Mesothelial cell of epicardium (in vitro differentiated cells): ENCODE measurements around the gene FAM9B. TPM values are rescaled to one million over a fixed set of nuclear protein-coding genes. Genes with fewer than 3 reads are reported as not detected.

Experiments
- DNase-seq, 2 experiments: peaks; one replicate each; pipeline ENCODE4 v3.0.0; 2021; ENCODE audit warnings: low spot score in 2 of 2; ENCODE audit not compliant: unreplicated experiment in 2 of 2
- H3K27ac Mint-ChIP-seq: 2 replicates; pipeline ENCODE4 v1.8.0; 2021; ENCODE audit warnings: mixed read lengths
- H3K27me3 Mint-ChIP-seq: 2 replicates; pipeline ENCODE4 v1.8.0; 2021; ENCODE audit warnings: low read depth, mixed read lengths
- H3K36me3 Mint-ChIP-seq: 2 replicates; pipeline ENCODE4 v1.8.0; 2021; ENCODE audit warnings: mixed read lengths
- H3K4me1 Mint-ChIP-seq: 2 replicates; pipeline ENCODE4 v1.8.0; 2021; ENCODE audit warnings: mixed read lengths
- H3K4me3 Mint-ChIP-seq: 2 replicates; pipeline ENCODE4 v1.8.0; 2021; ENCODE audit warnings: mild to moderate bottlenecking, moderate library complexity, mixed read lengths
- H3K9me3 Mint-ChIP-seq: 2 replicates; pipeline ENCODE4 v1.8.0; 2021; ENCODE audit warnings: mixed read lengths
- total RNA-seq: library from RNA; stranded (reverse); gene quantifications from 3 replicates; pipeline ENCODE4 v1.2.1, GENCODE V29; 2021
- TF ChIP-seq, protein P1 (sequence below): fragments of 200-600 bp; sonication (generic); IDR thresholded peaks from one replicate; pipeline ENCODE4 v1.5.0; 2021; ENCODE audit warnings: antibody characterized with exemption; ENCODE audit not compliant: unreplicated experiment

Gene FAM9B
- total RNA-seq, 1 donor from 2014 or later = not detected

DNA sequence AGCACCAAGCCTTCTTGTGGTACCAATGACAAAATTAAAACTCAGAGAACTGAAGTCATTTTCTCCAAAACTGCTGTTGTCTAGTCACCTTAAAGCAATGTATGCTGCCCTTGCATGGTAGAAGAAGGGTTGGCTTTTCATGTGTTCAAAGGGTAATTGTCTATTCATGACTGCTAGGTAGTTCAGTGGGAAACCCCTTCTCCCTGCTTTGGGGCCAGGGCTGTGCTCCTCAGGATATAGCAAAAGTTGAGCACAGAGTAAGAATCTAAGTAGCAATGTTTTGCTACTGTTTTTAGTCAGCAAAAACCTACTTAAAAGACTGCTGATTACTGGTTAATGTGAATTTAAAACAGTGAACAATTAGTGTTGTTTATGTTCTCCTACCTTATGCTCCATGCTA is 30.8 kb upstream of the FAM9B start:
- Mint-ChIP-seq H3K27ac (no peak overlapping the region), H3K9me3 (peaks cover 21% of the 10 kb centered on the region), H3K4me1 (no peaks in the 10 kb centered on the region), H3K36me3 (no peaks in the 10 kb centered on the region), H3K27me3 (no peaks in the 10 kb centered on the region), H3K4me3 (no peak overlapping the region)
- TF ChIP-seq, protein P1, sequence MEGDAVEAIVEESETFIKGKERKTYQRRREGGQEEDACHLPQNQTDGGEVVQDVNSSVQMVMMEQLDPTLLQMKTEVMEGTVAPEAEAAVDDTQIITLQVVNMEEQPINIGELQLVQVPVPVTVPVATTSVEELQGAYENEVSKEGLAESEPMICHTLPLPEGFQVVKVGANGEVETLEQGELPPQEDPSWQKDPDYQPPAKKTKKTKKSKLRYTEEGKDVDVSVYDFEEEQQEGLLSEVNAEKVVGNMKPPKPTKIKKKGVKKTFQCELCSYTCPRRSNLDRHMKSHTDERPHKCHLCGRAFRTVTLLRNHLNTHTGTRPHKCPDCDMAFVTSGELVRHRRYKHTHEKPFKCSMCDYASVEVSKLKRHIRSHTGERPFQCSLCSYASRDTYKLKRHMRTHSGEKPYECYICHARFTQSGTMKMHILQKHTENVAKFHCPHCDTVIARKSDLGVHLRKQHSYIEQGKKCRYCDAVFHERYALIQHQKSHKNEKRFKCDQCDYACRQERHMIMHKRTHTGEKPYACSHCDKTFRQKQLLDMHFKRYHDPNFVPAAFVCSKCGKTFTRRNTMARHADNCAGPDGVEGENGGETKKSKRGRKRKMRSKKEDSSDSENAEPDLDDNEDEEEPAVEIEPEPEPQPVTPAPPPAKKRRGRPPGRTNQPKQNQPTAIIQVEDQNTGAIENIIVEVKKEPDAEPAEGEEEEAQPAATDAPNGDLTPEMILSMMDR = no peak
- no peak for DNase-seq

DNA sequence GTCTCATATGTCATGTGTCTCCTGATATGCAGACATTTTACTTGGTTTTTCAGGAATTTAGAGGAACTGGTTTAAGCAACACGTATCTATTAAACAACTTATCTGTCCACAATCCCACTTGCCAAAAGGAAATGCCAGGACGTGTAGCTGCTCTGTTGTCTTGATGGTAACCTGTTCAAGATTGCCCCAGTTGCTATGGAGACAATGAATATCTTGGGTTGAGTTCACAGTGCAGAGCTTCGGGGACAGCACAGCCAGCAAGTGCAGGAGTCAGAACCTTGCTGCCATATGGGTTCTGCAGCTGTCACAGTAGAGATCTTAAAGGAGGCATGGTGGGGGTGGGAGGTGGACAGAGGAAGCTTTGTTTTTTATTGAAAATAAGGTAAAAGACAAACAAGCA is 28.7 kb upstream of the FAM9B start:
- no peak for DNase-seq
- Mint-ChIP-seq H3K27ac (no peak overlapping the region), H3K36me3 (no peaks in the 10 kb centered on the region), H3K4me1 (no peaks in the 10 kb centered on the region), H3K4me3 (no peak overlapping the region), H3K27me3 (no peaks in the 10 kb centered on the region), H3K9me3 (peaks cover 25% of the 10 kb centered on the region)
- TF ChIP-seq, protein P1 = no peak

DNA sequence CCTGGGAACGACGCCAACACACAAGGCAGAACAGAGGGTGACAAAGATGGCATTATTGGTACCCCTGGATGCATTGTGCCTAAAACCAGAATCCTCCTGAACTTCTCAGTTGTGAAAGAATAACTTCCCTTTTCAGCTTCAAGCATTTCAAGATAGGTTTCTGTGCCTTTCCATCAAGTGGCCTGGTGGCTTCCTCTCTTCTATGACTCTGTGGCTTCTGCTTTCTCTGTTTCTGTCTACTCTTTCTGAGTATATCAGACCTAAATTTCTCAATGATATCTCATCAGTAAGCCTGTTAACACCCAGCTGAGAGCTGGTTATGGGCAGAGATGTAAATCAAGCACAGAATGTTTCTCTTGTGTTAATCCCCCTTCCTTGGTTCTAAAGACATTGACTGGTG is 21.4 kb upstream of the FAM9B start:
- Mint-ChIP-seq H3K9me3 (peaks cover 12% of the 10 kb centered on the region), H3K4me3 (no peak overlapping the region), H3K27me3 (no peaks in the 10 kb centered on the region), H3K4me1 (no peaks in the 10 kb centered on the region), H3K27ac (no peak overlapping the region), H3K36me3 (no peaks in the 10 kb centered on the region)
- TF ChIP-seq, protein P1 = no peak
- no peak for DNase-seq

DNA sequence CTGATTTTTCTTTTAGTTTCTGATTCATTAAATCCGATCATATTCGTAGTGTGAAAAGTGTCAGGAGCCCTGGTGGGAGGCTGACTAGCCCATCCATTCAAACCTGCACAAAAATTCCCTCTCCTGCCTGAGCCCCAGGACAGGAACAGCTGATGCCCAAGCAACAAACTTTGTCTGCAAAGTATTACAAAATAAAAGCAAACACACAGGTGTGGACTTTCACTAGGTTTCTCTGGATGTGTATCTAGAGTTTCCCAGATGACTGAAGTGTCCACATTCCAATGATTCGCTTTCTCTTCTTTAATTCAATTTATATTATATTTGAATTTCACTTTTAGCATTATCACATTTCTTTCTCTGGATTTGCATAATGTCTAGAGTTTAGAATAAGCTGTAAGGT is 18.2 kb upstream of the FAM9B start:
- Mint-ChIP-seq H3K27me3 (no peaks in the 10 kb centered on the region), H3K9me3 (peaks cover 11% of the 10 kb centered on the region), H3K4me1 (no peaks in the 10 kb centered on the region), H3K27ac (no peak overlapping the region), H3K4me3 (no peak overlapping the region), H3K36me3 (no peaks in the 10 kb centered on the region)
- DNase-seq = no peak
- TF ChIP-seq, protein P1 = no peak

DNA sequence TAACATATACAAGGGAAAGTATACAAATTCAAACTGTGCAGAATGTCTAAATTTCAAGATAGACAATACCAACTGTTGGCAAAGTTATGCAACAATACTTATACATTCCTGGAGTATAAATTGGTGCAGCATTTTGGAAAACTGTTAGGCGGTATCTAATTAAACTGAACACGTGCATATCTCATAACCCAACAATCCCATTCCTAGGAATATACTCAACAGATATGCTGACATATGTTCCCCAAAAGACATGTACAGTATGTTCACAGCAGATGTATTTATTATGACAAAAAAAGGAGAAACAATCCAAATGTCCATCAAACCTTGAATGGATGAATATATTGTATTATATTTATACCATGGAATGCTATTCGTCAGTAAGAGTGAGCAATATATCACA is 16.4 kb upstream of the FAM9B start:
- Mint-ChIP-seq H3K9me3 (peaks cover 3% of the 10 kb centered on the region), H3K36me3 (no peaks in the 10 kb centered on the region), H3K27ac (no peak overlapping the region), H3K4me3 (no peak overlapping the region), H3K27me3 (no peaks in the 10 kb centered on the region), H3K4me1 (no peaks in the 10 kb centered on the region)
- TF ChIP-seq, protein P1 = no peak
- no peak for DNase-seq

DNA sequence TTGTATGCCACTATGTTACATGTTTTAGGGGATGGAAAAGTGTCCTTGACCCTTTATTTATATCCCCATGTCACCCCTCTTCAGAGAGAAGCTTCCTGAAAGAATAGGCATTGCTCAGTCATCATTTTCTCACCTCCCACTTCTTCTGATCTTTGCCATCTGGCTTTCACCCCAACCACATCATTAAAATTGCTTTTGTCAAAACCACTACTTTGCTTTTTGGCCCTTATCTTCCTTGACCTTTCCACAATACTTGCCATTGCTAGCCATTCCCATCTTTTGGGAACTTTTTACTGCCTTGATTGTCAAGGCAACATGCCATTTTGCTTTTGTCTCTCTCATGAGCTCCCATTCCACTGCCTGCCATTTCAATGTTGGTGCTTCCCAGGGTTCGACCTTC is 14.9 kb upstream of the FAM9B start:
- no peaks in the 10 kb centered on the region for H3K27me3 Mint-ChIP-seq
- DNase-seq = no peak
- no peak overlapping the region for H3K4me3 Mint-ChIP-seq
- H3K9me3 Mint-ChIP-seq = peaks cover 3% of the 10 kb centered on the region
- H3K4me1 Mint-ChIP-seq = no peaks in the 10 kb centered on the region
- no peaks in the 10 kb centered on the region for H3K36me3 Mint-ChIP-seq
- TF ChIP-seq, protein P1 = no peak
- H3K27ac Mint-ChIP-seq = no peak overlapping the region
